Activated CD4-positive, alpha-beta memory T cell treated with anti-CD3 and anti-CD28 coated beads for 36 hours (primary cell): ENCODE measurements around the gene RAB40B. TPM values are rescaled to one million over a fixed set of nuclear protein-coding genes. Genes with fewer than 3 reads are reported as not detected.
A peak's percentile ranks its signal among the peaks of the same experiment; 100 is the strongest.

ENCODE experiments used
- CTCF ChIA-PET: fragments of 350-600 bp; sonication (Branson Sonifier 250); formaldehyde crosslinking; loops from one replicate; lab custom pipeline; 2021; ENCODE audit warnings: antibody characterized with exemption, inconsistent platforms; lab: Charles Lee
- POLR2A ChIA-PET: fragments of 350-600 bp; sonication (Branson Sonifier 250); formaldehyde crosslinking; loops from one replicate; lab custom pipeline; 2021; ENCODE audit warnings: antibody characterized with exemption; lab: Charles Lee
- DNase-seq: peaks from one replicate; pipeline ENCODE4 v3.0.0-alpha.2; 2020
- H3K27ac Mint-ChIP-seq: one replicate; pipeline ENCODE4 v1.8.0; 2021; ENCODE audit warnings: mixed read lengths
- H3K27me3 Mint-ChIP-seq: one replicate; pipeline ENCODE4 v1.8.0; 2021; ENCODE audit warnings: mixed read lengths
- H3K36me3 Mint-ChIP-seq: one replicate; pipeline ENCODE4 v1.8.0; 2021; ENCODE audit warnings: mixed read lengths
- H3K4me1 Mint-ChIP-seq: one replicate; pipeline ENCODE4 v1.8.0; 2021; ENCODE audit warnings: low read depth, mixed read lengths
- H3K4me3 Mint-ChIP-seq: one replicate; pipeline ENCODE4 v1.8.0; 2021; ENCODE audit warnings: mild to moderate bottlenecking, mixed read lengths
- H3K9me3 Mint-ChIP-seq: one replicate; pipeline ENCODE4 v1.8.0; 2021; ENCODE audit warnings: mixed read lengths
- intact Hi-C: fragments of 100-400 bp; cut with micrococcal nuclease; formaldehyde crosslinking; loops from one replicate; pipeline ENCODE4 v1.15.1; 2023
- total RNA-seq, 2 experiments: library from RNA; stranded (reverse); gene quantifications; one replicate each; pipeline ENCODE4 v1.2.3, GENCODE V29; 2021

The RAB40B gene
- total RNA-seq, 2 experiments from 2014 or later, result 1.4 to 1.9 TPM

- DNase-seq, result no peak
- no peak overlapping the region for H3K4me3 Mint-ChIP-seq
- no peak overlapping the region for H3K27ac Mint-ChIP-seq
- H3K4me1 Mint-ChIP-seq, result no peaks in the 10 kb centered on the region
- peaks cover 7% of the 10 kb centered on the region for H3K36me3 Mint-ChIP-seq
- ChIA-PET POLR2A (no interaction called here), CTCF (no interaction called here)
- H3K9me3 Mint-ChIP-seq, result peaks cover 10% of the 10 kb centered on the region
- H3K27me3 Mint-ChIP-seq, result no peaks in the 10 kb centered on the region
- intact Hi-C loops, result no loop called here
Observed at GRCh38 chr17:82683534-82683933, 15.0 kb downstream of the RAB40B start.

- CTCF ChIA-PET, result no interaction called here
Observed at GRCh38 chr17:82681547-82681946, 17.0 kb downstream of the RAB40B start.

GRCh38 chr17:82679586-82680465 is 18.7 kb downstream of the RAB40B start:
- POLR2A ChIA-PET, result no interaction called here

More at GRCh38 chr17:82681547-82681946, 17.0 kb downstream of the RAB40B start:
- H3K27ac Mint-ChIP-seq, result no peak overlapping the region
- H3K4me3 Mint-ChIP-seq, result no peak overlapping the region
- intact Hi-C loops, result no loop called here
- DNase-seq, result no peak
- no peaks in the 10 kb centered on the region for H3K27me3 Mint-ChIP-seq
- peaks cover 10% of the 10 kb centered on the region for H3K9me3 Mint-ChIP-seq
- peaks cover 7% of the 10 kb centered on the region for H3K36me3 Mint-ChIP-seq
- POLR2A ChIA-PET, result no interaction called here
- H3K4me1 Mint-ChIP-seq, result no peaks in the 10 kb centered on the region

GRCh38 chr17:82678265-82678891 is 20.1 kb downstream of the RAB40B start:
- H3K9me3 Mint-ChIP-seq, result peaks cover 10% of the 10 kb centered on the region
- CTCF ChIA-PET, result interaction anchor here (1.1 kb wide), 1 partner anchor 104 kb away, joined by 4 read pairs; no protein-coding TSS in a partner anchor
- POLR2A ChIA-PET, result no interaction called here
- H3K27ac Mint-ChIP-seq, result no peak overlapping the region
- intact Hi-C loops, result no loop called here
- H3K36me3 Mint-ChIP-seq, result peaks cover 9% of the 10 kb centered on the region
- no peaks in the 10 kb centered on the region for H3K27me3 Mint-ChIP-seq
- no peak for DNase-seq
- H3K4me3 Mint-ChIP-seq, result no peak overlapping the region
- no peaks in the 10 kb centered on the region for H3K4me1 Mint-ChIP-seq

More at GRCh38 chr17:82679586-82680465, 18.7 kb downstream of the RAB40B start:
- intact Hi-C loops, result no loop called here
- Mint-ChIP-seq H3K4me3 (no peak overlapping the region), H3K36me3 (peaks cover 9% of the 10 kb centered on the region), H3K27ac (no peak overlapping the region), H3K27me3 (no peaks in the 10 kb centered on the region), H3K4me1 (no peaks in the 10 kb centered on the region), H3K9me3 (peaks cover 10% of the 10 kb centered on the region)
- no peak for DNase-seq
- CTCF ChIA-PET, result no interaction called here

GRCh38 chr17:82677353-82677925 is 21.1 kb downstream of the RAB40B start:
- Mint-ChIP-seq H3K27me3 (no peaks in the 10 kb centered on the region), H3K4me3 (no peak overlapping the region), H3K27ac (no peak overlapping the region), H3K9me3 (peaks cover 10% of the 10 kb centered on the region), H3K36me3 (peaks cover 9% of the 10 kb centered on the region), H3K4me1 (no peaks in the 10 kb centered on the region)
- POLR2A ChIA-PET, result no interaction called here
- intact Hi-C loops, result no loop called here
- CTCF ChIA-PET, result no interaction called here
- DNase-seq, result no peak

- no peaks in the 10 kb centered on the region for H3K9me3 Mint-ChIP-seq
- ChIA-PET POLR2A (no interaction called here), CTCF (interaction anchor here (1.0 kb wide), 1 partner anchor 10 kb away, joined by 4 read pairs; no protein-coding TSS in a partner anchor)
- no peak overlapping the region for H3K4me3 Mint-ChIP-seq
- no peak for DNase-seq
- H3K27me3 Mint-ChIP-seq, result no peaks in the 10 kb centered on the region
- no peaks in the 10 kb centered on the region for H3K4me1 Mint-ChIP-seq
- intact Hi-C loops, result no loop called here
- peaks cover 1% of the 10 kb centered on the region for H3K36me3 Mint-ChIP-seq
- H3K27ac Mint-ChIP-seq, result no peak overlapping the region
Observed at GRCh38 chr17:82675476-82676245, 22.8 kb downstream of the RAB40B start.

GRCh38 chr17:82674656-82675475 is 23.6 kb downstream of the RAB40B start:
- H3K36me3 Mint-ChIP-seq, result peaks cover 1% of the 10 kb centered on the region
- H3K27ac Mint-ChIP-seq, result no peak overlapping the region
- intact Hi-C loops, result no loop called here
- DNase-seq, result no peak
- no peaks in the 10 kb centered on the region for H3K9me3 Mint-ChIP-seq
- H3K27me3 Mint-ChIP-seq, result no peaks in the 10 kb centered on the region
- ChIA-PET POLR2A (no interaction called here), CTCF (interaction anchor here (1.0 kb wide), 1 partner anchor 11 kb away, joined by 4 read pairs; no protein-coding TSS in a partner anchor)
- H3K4me1 Mint-ChIP-seq, result no peaks in the 10 kb centered on the region
- H3K4me3 Mint-ChIP-seq, result no peak overlapping the region

- Mint-ChIP-seq H3K36me3 (peaks cover 1% of the 10 kb centered on the region), H3K27ac (no peak overlapping the region), H3K27me3 (no peaks in the 10 kb centered on the region), H3K4me1 (peaks cover 2% of the 10 kb centered on the region), H3K9me3 (no peaks in the 10 kb centered on the region), H3K4me3 (no peak overlapping the region)
- ChIA-PET POLR2A (no interaction called here), CTCF (no interaction called here)
- intact Hi-C loops, result no loop called here
- DNase-seq, result no peak
Observed at GRCh38 chr17:82670661-82671450, 27.6 kb downstream of the RAB40B start.

- no peak overlapping the region for H3K4me3 Mint-ChIP-seq
- intact Hi-C loops, result loop anchor here (10.0 kb wide), 1 partner anchor 106 kb away; no protein-coding TSS in a partner anchor
- peak; percentile 65 for DNase-seq
- POLR2A ChIA-PET, result no interaction called here
- H3K4me1 Mint-ChIP-seq, result peaks cover 2% of the 10 kb centered on the region
- no peaks in the 10 kb centered on the region for H3K27me3 Mint-ChIP-seq
- H3K9me3 Mint-ChIP-seq, result no peaks in the 10 kb centered on the region
- H3K36me3 Mint-ChIP-seq, result no peaks in the 10 kb centered on the region
- CTCF ChIA-PET, result interaction anchor here (0.6 to 2.2 kb wide), 8 partner anchors 20 to 240 kb away, joined by 3 to 25 read pairs (median 4); partner anchors contain the start of gene FN3KRP
- H3K27ac Mint-ChIP-seq, result no peak overlapping the region
Observed at GRCh38 chr17:82668631-82669099, 29.8 kb downstream of the RAB40B start.

- ChIA-PET POLR2A (no interaction called here), CTCF (interaction anchor here (1.2 to 2.2 kb wide), 4 partner anchors 100 to 217 kb away, joined by 3 to 25 read pairs (median 6); no protein-coding TSS in a partner anchor)
- intact Hi-C loops, result loop anchor here (10.0 kb wide), 1 partner anchor 107 kb away; no protein-coding TSS in a partner anchor
- H3K4me3 Mint-ChIP-seq, result no peak overlapping the region
- no peaks in the 10 kb centered on the region for H3K36me3 Mint-ChIP-seq
- no peaks in the 10 kb centered on the region for H3K9me3 Mint-ChIP-seq
- no peak overlapping the region for H3K27ac Mint-ChIP-seq
- DNase-seq, result no peak
- no peaks in the 10 kb centered on the region for H3K27me3 Mint-ChIP-seq
- peaks cover 2% of the 10 kb centered on the region for H3K4me1 Mint-ChIP-seq
Observed at GRCh38 chr17:82668024-82668630, 30.4 kb downstream of the RAB40B start.
